Lung (tissue), 12 donors: ENCODE results near the gene ADRM1. TPM values are rescaled to one million over a fixed set of nuclear protein-coding genes. Genes with fewer than 3 reads are reported as not detected.

ENCODE experiments used
- ATAC-seq: fragments of 200-7000 bp; cut with Tn5 transposase; one replicate; pipeline ENCODE4 v1.9.1; 2020; ENCODE audit warnings: moderate number of reproducible peaks; ENCODE audit not compliant: insufficient read depth, low FRiP score
- DNase-seq, 3 donors: peaks; one replicate each; pipeline ENCODE4 v3.0.0-alpha.2; 2013 to 2017
- H3K27ac ChIP-seq, 2 donors: one replicate each; pipeline ENCODE4 v1.5.1; 2013; ENCODE audit warnings: mild to moderate bottlenecking in 2 of 2, moderate library complexity in 2 of 2, control low read depth in 1 of 2, inconsistent platforms in 1 of 2, low read depth in 1 of 2, low read length in 1 of 2
- H3K27me3 ChIP-seq, 3 donors: one replicate each; pipeline ENCODE4 v1.5.1; 2013; ENCODE audit warnings: low read length in 2 of 3; ENCODE audit not compliant: control insufficient read depth in 3 of 3, insufficient read depth in 3 of 3
- H3K36me3 ChIP-seq, 4 donors: one replicate each; pipeline ENCODE4 v1.5.1; 2013; ENCODE audit warnings: low read length in 4 of 4, mild to moderate bottlenecking in 1 of 4, moderate library complexity in 1 of 4; ENCODE audit not compliant: control insufficient read depth in 4 of 4, insufficient read depth in 4 of 4
- H3K4me1 ChIP-seq, 5 donors: one replicate each; pipeline ENCODE4 v1.5.1; 2013; ENCODE audit warnings: low read length in 5 of 5, mild to moderate bottlenecking in 2 of 5, moderate library complexity in 1 of 5; ENCODE audit not compliant: control insufficient read depth in 5 of 5, insufficient read depth in 5 of 5
- H3K4me3 ChIP-seq: one replicate; pipeline ENCODE4 v1.5.1; 2013; ENCODE audit warnings: mild to moderate bottlenecking, control low read depth, moderate library complexity
- H3K9ac ChIP-seq, 2 donors: one replicate each; pipeline ENCODE4 v1.5.1; 2013; ENCODE audit warnings: low read length in 2 of 2, control low read depth in 1 of 2; ENCODE audit not compliant: insufficient read depth in 1 of 2
- H3K9me3 ChIP-seq, 4 donors: one replicate each; pipeline ENCODE4 v1.5.1; 2013; ENCODE audit warnings: low read length in 3 of 4, mild to moderate bottlenecking in 1 of 4, moderate library complexity in 1 of 4; ENCODE audit not compliant: control insufficient read depth in 4 of 4, insufficient read depth in 3 of 4
- CTCF ChIP-seq: IDR thresholded peaks from 2 replicates; pipeline ENCODE4 v1.5.1; 2012; ENCODE audit warnings: mild to moderate bottlenecking; ENCODE audit errors: control extremely low read depth, extremely low read depth
- WGBS, 2 donors: extraction: QIAGEN DNeasy Blood & Tissue Kit; methylation state at CpG; one replicate each; pipeline ENCODE4 v1.1.7; 2013; 5-methylcytosine and 5-hydroxymethylcytosine counted together
- polyA plus RNA-seq, 2 donors: library from polyadenylated mRNA; stranded (reverse); fragments of 200-250 nt; gene quantifications; one replicate each; pipeline ENCODE4 v1.2.1, GENCODE V29; 2013
- total RNA-seq, 2 donors: library from RNA; depleted of rRNA in 1 of 2; stranded (reverse); fragments of >200 nt in 1 of 2; gene quantifications; one replicate each; pipeline ENCODE4 v1.2.1, GENCODE V29; 2014 to 2021
- donor health status: control.
- donor health status: control.
- donor health status: Bipolar disorder and iron deficiency.
- donor health status: healthy.
- donor health status: DM: yes; HTN: yes; CAD: no.

ADRM1 gene
- total and polyA plus RNA-seq, 4 donors, result 43.1 to 140 (median 106) TPM

DNA sequence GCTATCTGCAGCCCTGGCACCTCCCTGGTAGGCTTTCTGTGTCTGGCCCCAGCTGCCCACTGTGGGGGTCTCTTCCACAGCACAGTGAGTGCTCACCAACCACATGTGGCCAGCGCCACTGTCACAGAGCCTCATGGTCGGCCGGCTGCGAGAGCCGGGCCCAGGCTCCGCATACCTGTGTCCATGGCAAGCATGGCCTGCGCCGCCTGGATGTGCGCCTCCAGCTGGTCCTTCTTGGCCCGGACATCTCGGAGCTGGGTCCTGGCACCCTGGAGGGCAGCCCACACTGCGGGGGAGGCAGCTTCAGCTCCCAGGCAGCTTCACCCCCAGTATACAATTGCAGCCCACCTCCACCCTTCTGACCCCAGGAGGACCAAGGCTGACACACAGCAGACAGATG lies 13.0 kb downstream of the ADRM1 start:
- no peaks in the 10 kb centered on the region for H3K4me1 ChIP-seq
- no peaks in the 10 kb centered on the region for H3K27me3 ChIP-seq
- TF ChIP-seq CTCF, result no peak
- H3K27ac ChIP-seq, result no peak overlapping the region
- ATAC-seq, result no peak
- H3K9me3 ChIP-seq, result peaks cover 0 to 3% (median 0%) of the 10 kb centered on the region in 4 donors
- H3K36me3 ChIP-seq, result peaks cover 0 to 86% (median 15%) of the 10 kb centered on the region in 4 donors
- no peak overlapping the region for H3K9ac ChIP-seq
- no peak overlapping the region for H3K4me3 ChIP-seq
- WGBS, 2 donors, result 95 to 98% methylated on average over 12 of the region's 12 CpGs
- DNase-seq, result no peak

DNA sequence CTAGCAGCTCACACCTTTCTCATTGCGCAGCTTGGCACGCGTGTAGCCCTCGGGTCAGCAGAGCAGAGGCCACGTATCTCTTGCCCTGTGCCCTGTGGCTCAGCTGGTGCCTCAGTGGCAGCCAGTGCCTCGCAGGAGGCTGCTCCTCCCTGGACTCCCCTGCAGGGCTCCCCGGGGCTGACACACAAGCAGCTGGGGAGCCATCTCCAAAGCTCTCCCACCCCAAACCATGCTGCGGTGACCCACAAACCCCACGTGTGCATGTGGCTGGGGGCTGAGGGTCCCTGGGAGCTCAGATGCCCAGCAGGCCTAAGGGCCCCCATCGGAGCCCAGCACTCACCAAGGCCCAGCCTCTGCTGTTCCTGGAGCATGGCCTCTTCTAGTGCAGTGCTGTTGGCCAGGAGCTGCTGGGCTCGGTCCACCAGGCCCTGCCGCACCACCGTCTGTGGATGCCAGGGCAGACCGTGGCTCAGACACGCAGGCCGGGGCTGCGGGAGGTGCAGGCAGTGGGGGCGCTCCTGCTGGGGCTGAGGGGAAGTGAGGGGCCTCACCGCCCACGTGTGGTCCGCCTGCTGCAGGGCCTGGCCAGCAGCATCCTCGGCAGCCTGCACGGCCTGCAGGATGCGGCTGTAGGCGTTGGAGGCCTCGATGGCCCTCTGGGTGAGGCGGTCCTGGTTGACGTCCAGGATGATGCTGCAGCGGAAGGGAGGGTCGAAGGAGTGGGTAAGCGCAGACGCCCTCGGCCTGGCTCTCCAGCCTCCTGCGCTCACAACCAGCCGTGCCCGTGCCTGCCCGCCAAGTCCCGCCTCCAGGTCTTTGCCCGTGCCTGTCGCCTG lies 13.8 kb downstream of the ADRM1 start:
- H3K9me3 ChIP-seq, result peaks cover 0 to 3% (median 0%) of the 10 kb centered on the region in 4 donors
- no peak for TF ChIP-seq CTCF
- peaks cover 0 to 80% (median 13%) of the 10 kb centered on the region in 4 donors for H3K36me3 ChIP-seq
- H3K4me1 ChIP-seq, result no peaks in the 10 kb centered on the region
- WGBS, 2 donors, result 93% methylated on average over 40 of the region's 40 CpGs
- H3K27ac ChIP-seq, result no peak overlapping the region
- no peaks in the 10 kb centered on the region for H3K27me3 ChIP-seq
- ATAC-seq (no peak), DNase-seq (no peak)
- no peak overlapping the region for H3K4me3 ChIP-seq
- no peak overlapping the region for H3K9ac ChIP-seq

GRCh38 chr20:62317167-62317655 lies 14.4 kb downstream of the ADRM1 start:
- no peak for ATAC-seq
- no peaks in the 10 kb centered on the region for H3K27me3 ChIP-seq
- H3K27ac ChIP-seq, result no peak overlapping the region
- no peak overlapping the region for H3K9ac ChIP-seq
- WGBS, 2 donors, result 87 to 90% methylated on average over 16 to 18 of the region's 18 CpGs
- H3K4me1 ChIP-seq, result no peaks in the 10 kb centered on the region
- H3K36me3 ChIP-seq, result peaks cover 0 to 80% (median 13%) of the 10 kb centered on the region in 4 donors
- peaks cover 0 to 3% (median 0%) of the 10 kb centered on the region in 4 donors for H3K9me3 ChIP-seq
- no peak overlapping the region for H3K4me3 ChIP-seq
- no peak for TF ChIP-seq CTCF
- DNase-seq, result no peak
